HG03439 (cell line): ENCODE data around the gene KCTD7.
A peak's percentile ranks its signal among the peaks of the same experiment; 100 is the strongest.
"Not testable (repeated sequence)": the region's sequence is repeated elsewhere in the genome, so short reads cannot be mapped to it uniquely, and the experiment has no call there.

ENCODE experiments used
- ATAC-seq: cut with Tn5 transposase; IDR thresholded peaks from one replicate; pipeline ENCODE4 v1.9.1; 2021; ENCODE audit warnings: mild to moderate bottlenecking, moderate library complexity; ENCODE audit not compliant: unreplicated experiment

Gene KCTD7

GRCh38 chr7:66653719-66654274 is 25.1 kb downstream of the KCTD7 start:
- ATAC-seq: not testable (repeated sequence)

- peak; percentile 96 for ATAC-seq
These were observed 25.8 kb downstream of the KCTD7 start for GRCh38 chr7:66654275-66655112.

GRCh38 chr7:66655113-66655806 is 26.6 kb downstream of the KCTD7 start:
- not testable (repeated sequence) for ATAC-seq

- not testable (repeated sequence) for ATAC-seq
These were observed 27.3 kb downstream of the KCTD7 start for GRCh38 chr7:66655826-66656485.

- ATAC-seq: no peak
These were observed 29.1 kb downstream of the KCTD7 start for GRCh38 chr7:66657798-66658197.

GRCh38 chr7:66662646-66663264 is 34.1 kb downstream of the KCTD7 start:
- no peak for ATAC-seq

GRCh38 chr7:66664590-66665293 is 36.1 kb downstream of the KCTD7 start:
- ATAC-seq: no peak

GRCh38 chr7:66666313-66666952 is 37.8 kb downstream of the KCTD7 start:
- no peak for ATAC-seq

GRCh38 chr7:66667023-66667728 is 38.5 kb downstream of the KCTD7 start:
- ATAC-seq: no peak

GRCh38 chr7:66668112-66668511 is 39.4 kb downstream of the KCTD7 start:
- ATAC-seq: no peak

- no peak for ATAC-seq
These were observed 40.0 kb downstream of the KCTD7 start for GRCh38 chr7:66668677-66669076.

GRCh38 chr7:66669088-66669487 is 40.4 kb downstream of the KCTD7 start:
- ATAC-seq: no peak

GRCh38 chr7:66669496-66669895 is 40.8 kb downstream of the KCTD7 start:
- no peak for ATAC-seq

- no peak for ATAC-seq
These were observed 42.4 kb downstream of the KCTD7 start for GRCh38 chr7:66671034-66671433.

GRCh38 chr7:66671486-66671885 is 42.8 kb downstream of the KCTD7 start:
- not testable (repeated sequence) for ATAC-seq

- peak; percentile 54 for ATAC-seq
These were observed 43.9 kb downstream of the KCTD7 start for GRCh38 chr7:66672432-66673123.

GRCh38 chr7:66673124-66673640 is 44.5 kb downstream of the KCTD7 start:
- ATAC-seq: peak; percentile 49

GRCh38 chr7:66679633-66680244 is 51.1 kb downstream of the KCTD7 start:
- no peak for ATAC-seq
